DOHH2 (cell line): ENCODE results near the gene TACC2.

Source experiments
- H3F3A ChIP-seq: fragments of 200-600 bp; sonication (generic), shearing (Covaris generic); 2 replicates; pipeline ENCODE4 v1.6.0; 2016; ENCODE audit warnings: antibody characterized with exemption, mild to moderate bottlenecking; ENCODE audit not compliant: control insufficient read depth, insufficient read depth
- H3K27ac ChIP-seq: fragments of 200-600 bp; sonication (generic); 2 replicates; pipeline ENCODE4 v1.5.1; 2014; ENCODE audit warnings: low read depth, mild to moderate bottlenecking, low read length, moderate library complexity
- H3K27me3 ChIP-seq: fragments of 200-600 bp; sonication (generic); 2 replicates; pipeline ENCODE4 v1.6.1; 2014; ENCODE audit warnings: mild to moderate bottlenecking, low read length, mixed read lengths; ENCODE audit not compliant: control insufficient read depth
- H3K36me3 ChIP-seq: fragments of 200-600 bp; sonication (generic); 2 replicates; pipeline ENCODE4 v1.6.1; 2014; ENCODE audit warnings: mild to moderate bottlenecking, low read length, moderate library complexity, mixed read lengths; ENCODE audit not compliant: control insufficient read depth
- H3K4me1 ChIP-seq: fragments of 200-600 bp; sonication (generic); 2 replicates; pipeline ENCODE4 v1.6.1; 2014; ENCODE audit warnings: mild to moderate bottlenecking, low read length, mixed read lengths; ENCODE audit not compliant: control insufficient read depth
- H3K4me2 ChIP-seq: fragments of 200-600 bp; sonication (generic); 2 replicates; pipeline ENCODE4 v1.6.0; 2014; ENCODE audit warnings: mild to moderate bottlenecking, low read length, moderate library complexity
- H3K4me3 ChIP-seq: fragments of 200-600 bp; sonication (generic); 2 replicates; pipeline ENCODE4 v1.5.1; 2014; ENCODE audit warnings: mild to moderate bottlenecking, low read length, mixed read lengths
- H3K79me2 ChIP-seq: fragments of 200-600 bp; sonication (generic); 2 replicates; pipeline ENCODE4 v1.6.1; 2014; ENCODE audit warnings: mild to moderate bottlenecking, low read length, mixed read lengths; ENCODE audit not compliant: control insufficient read depth
- H3K9me2 ChIP-seq: fragments of 200-600 bp; sonication (generic); replicated peaks from 2 replicates; pipeline ENCODE4 v1.6.1; 2014; ENCODE audit warnings: mild to moderate bottlenecking, low read length, mixed read lengths; ENCODE audit not compliant: control insufficient read depth
- H3K9me3 ChIP-seq: fragments of 200-600 bp; sonication (generic); 2 replicates; pipeline ENCODE4 v1.6.1; 2014; ENCODE audit warnings: antibody characterized with exemption, low read length, mixed read lengths; ENCODE audit not compliant: control insufficient read depth, insufficient read depth
- H4K20me1 ChIP-seq: fragments of 200-600 bp; sonication (generic); 2 replicates; pipeline ENCODE4 v1.6.0; 2014; ENCODE audit warnings: low read depth, mild to moderate bottlenecking, antibody characterized with exemption, low read length, moderate library complexity; ENCODE audit not compliant: control insufficient read depth, insufficient read depth
- EZH2phosphoT487 ChIP-seq: fragments of 200-600 bp; sonication (generic); IDR thresholded peaks from 2 replicates; pipeline ENCODE4 v1.6.1; 2017; ENCODE audit warnings: borderline replicate concordance, mild to moderate bottlenecking, antibody characterized with exemption, low read length, moderate library complexity, mixed read lengths
- TF ChIP-seq, protein P1 (sequence below): fragments of 200-600 bp; sonication (generic); IDR thresholded peaks from one replicate; pipeline ENCODE4 v1.5.1; 2014; ENCODE audit warnings: antibody characterized with exemption, mild to moderate bottlenecking, low read depth, low read length; ENCODE audit not compliant: poor library complexity, severe bottlenecking

TACC2 gene

DNA sequence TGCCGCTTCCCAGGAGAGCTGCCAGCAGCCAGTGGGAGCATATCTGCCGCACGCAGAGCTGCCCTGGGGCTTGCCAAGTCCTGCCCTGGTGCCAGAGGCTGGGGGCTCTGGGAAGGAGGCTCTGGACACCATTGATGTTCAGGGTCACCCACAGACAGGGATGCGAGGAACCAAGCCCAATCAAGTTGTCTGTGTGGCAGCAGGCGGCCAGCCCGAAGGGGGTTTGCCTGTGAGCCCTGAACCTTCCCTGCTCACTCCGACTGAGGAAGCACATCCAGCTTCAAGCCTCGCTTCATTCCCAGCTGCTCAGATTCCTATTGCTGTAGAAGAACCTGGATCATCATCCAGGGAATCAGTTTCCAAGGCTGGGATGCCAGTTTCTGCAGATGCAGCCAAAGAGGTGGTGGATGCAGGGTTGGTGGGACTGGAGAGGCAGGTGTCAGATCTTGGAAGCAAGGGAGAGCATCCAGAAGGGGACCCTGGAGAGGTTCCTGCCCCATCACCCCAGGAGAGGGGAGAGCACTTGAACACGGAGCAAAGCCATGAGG lies 94.6 kb downstream of the TACC2 start:
- no peak overlapping the region for H3K4me2 ChIP-seq
- H3K9me3 ChIP-seq: no peaks in the 10 kb centered on the region
- H3F3A ChIP-seq: no peaks in the 10 kb centered on the region
- H3K9me2 ChIP-seq: no peaks in the 10 kb centered on the region
- H3K27me3 ChIP-seq: no peaks in the 10 kb centered on the region
- H3K79me2 ChIP-seq: no peaks in the 10 kb centered on the region
- H4K20me1 ChIP-seq: no peaks in the 10 kb centered on the region
- no peak overlapping the region for H3K27ac ChIP-seq
- H3K36me3 ChIP-seq: no peaks in the 10 kb centered on the region
- TF ChIP-seq EZH2phosphoT487: no peak
- TF ChIP-seq, protein P1, sequence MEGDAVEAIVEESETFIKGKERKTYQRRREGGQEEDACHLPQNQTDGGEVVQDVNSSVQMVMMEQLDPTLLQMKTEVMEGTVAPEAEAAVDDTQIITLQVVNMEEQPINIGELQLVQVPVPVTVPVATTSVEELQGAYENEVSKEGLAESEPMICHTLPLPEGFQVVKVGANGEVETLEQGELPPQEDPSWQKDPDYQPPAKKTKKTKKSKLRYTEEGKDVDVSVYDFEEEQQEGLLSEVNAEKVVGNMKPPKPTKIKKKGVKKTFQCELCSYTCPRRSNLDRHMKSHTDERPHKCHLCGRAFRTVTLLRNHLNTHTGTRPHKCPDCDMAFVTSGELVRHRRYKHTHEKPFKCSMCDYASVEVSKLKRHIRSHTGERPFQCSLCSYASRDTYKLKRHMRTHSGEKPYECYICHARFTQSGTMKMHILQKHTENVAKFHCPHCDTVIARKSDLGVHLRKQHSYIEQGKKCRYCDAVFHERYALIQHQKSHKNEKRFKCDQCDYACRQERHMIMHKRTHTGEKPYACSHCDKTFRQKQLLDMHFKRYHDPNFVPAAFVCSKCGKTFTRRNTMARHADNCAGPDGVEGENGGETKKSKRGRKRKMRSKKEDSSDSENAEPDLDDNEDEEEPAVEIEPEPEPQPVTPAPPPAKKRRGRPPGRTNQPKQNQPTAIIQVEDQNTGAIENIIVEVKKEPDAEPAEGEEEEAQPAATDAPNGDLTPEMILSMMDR: no peak
- no peak overlapping the region for H3K4me3 ChIP-seq
- no peaks in the 10 kb centered on the region for H3K4me1 ChIP-seq

DNA sequence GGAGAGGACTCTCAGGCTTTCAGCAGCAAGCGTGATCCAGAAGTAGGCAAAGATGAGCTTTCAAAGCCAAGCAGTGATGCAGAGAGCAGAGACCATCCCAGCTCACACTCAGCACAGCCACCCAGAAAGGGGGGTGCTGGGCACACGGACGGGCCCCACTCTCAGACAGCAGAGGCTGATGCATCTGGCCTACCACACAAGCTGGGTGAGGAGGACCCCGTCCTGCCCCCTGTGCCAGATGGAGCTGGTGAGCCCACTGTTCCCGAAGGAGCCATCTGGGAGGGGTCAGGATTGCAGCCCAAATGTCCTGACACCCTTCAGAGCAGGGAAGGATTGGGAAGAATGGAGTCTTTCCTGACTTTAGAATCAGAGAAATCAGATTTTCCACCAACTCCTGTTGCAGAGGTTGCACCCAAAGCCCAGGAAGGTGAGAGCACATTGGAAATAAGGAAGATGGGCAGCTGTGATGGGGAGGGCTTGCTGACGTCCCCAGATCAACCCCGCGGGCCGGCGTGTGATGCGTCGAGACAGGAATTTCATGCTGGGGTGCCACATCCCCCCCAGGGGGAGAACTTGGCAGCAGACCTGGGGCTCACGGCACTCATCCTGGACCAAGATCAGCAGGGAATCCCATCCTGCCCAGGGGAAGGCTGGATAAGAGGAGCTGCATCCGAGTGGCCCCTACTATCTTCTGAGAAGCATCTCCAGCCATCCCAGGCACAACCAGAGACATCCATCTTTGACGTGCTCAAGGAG lies 95.5 kb downstream of the TACC2 start:
- no peaks in the 10 kb centered on the region for H3K79me2 ChIP-seq
- no peaks in the 10 kb centered on the region for H3K9me2 ChIP-seq
- no peaks in the 10 kb centered on the region for H3K4me1 ChIP-seq
- H3K9me3 ChIP-seq: no peaks in the 10 kb centered on the region
- H3K4me2 ChIP-seq: no peak overlapping the region
- H3K36me3 ChIP-seq: no peaks in the 10 kb centered on the region
- H4K20me1 ChIP-seq: no peaks in the 10 kb centered on the region
- no peak overlapping the region for H3K4me3 ChIP-seq
- H3F3A ChIP-seq: no peaks in the 10 kb centered on the region
- H3K27ac ChIP-seq: no peak overlapping the region
- no peaks in the 10 kb centered on the region for H3K27me3 ChIP-seq
- TF ChIP-seq, protein P1: no peak
- no peak for TF ChIP-seq EZH2phosphoT487

DNA sequence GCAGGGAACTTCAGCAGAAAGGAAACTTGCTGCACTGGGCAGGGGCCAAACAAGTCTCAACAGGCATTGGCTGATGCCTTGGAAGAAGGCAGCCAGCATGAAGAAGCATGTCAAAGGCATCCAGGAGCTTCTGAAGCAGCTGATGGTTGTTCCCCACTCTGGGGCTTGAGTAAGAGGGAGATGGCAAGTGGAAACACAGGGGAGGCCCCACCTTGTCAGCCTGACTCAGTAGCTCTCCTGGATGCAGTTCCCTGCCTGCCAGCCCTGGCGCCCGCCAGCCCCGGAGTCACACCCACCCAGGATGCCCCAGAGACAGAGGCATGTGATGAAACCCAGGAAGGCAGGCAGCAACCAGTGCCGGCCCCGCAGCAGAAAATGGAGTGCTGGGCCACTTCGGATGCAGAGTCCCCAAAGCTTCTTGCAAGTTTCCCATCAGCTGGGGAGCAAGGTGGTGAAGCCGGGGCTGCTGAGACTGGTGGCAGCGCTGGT lies 96.5 kb downstream of the TACC2 start:
- Histone ChIP-seq H3K9me2 (no peaks in the 10 kb centered on the region), H3F3A (no peaks in the 10 kb centered on the region), H3K4me1 (no peaks in the 10 kb centered on the region), H3K27ac (no peak overlapping the region), H3K4me2 (no peak overlapping the region), H3K4me3 (no peak overlapping the region), H3K79me2 (no peaks in the 10 kb centered on the region), H3K9me3 (no peaks in the 10 kb centered on the region), H3K27me3 (no peaks in the 10 kb centered on the region), H3K36me3 (no peaks in the 10 kb centered on the region), H4K20me1 (no peaks in the 10 kb centered on the region)
- TF ChIP-seq, protein P1: no peak
- TF ChIP-seq EZH2phosphoT487: no peak
